ACC112 (cell line): ENCODE results near the gene CDH18.

Experiments used
- H2AFZ ChIP-seq: fragments of 200-600 bp; sonication (generic); one replicate; pipeline ENCODE4 v1.6.0; 2017; ENCODE audit warnings: antibody characterized with exemption, low read length; ENCODE audit not compliant: unreplicated experiment
- H3K27ac ChIP-seq: fragments of 200-600 bp; sonication (generic); 2 replicates; pipeline ENCODE4 v1.5.1; 2014; ENCODE audit warnings: low read depth, mild to moderate bottlenecking, antibody characterized with exemption, low read length, moderate library complexity
- H3K27me3 ChIP-seq: fragments of 200-600 bp; sonication (generic); 2 replicates; pipeline ENCODE4 v1.6.1; 2014; ENCODE audit warnings: mild to moderate bottlenecking, antibody characterized with exemption, low read length, moderate library complexity, mixed read lengths; ENCODE audit not compliant: insufficient read depth
- H3K36me3 ChIP-seq: fragments of 200-600 bp; sonication (generic); 2 replicates; pipeline ENCODE4 v1.6.1; 2016; ENCODE audit warnings: mild to moderate bottlenecking, antibody characterized with exemption, low read length, moderate library complexity, mixed read lengths; ENCODE audit not compliant: insufficient read depth
- H3K4me1 ChIP-seq: fragments of 200-600 bp; sonication (generic); one replicate; pipeline ENCODE4 v1.6.1; 2016; ENCODE audit warnings: low read length, mixed read lengths; ENCODE audit not compliant: insufficient read depth, unreplicated experiment, control insufficient read depth
- H3K4me3 ChIP-seq: fragments of 200-600 bp; sonication (generic); 2 replicates; pipeline ENCODE4 v1.5.1; 2014; ENCODE audit warnings: mild to moderate bottlenecking, low read depth, low read length
- H3K79me2 ChIP-seq: fragments of 200-600 bp; sonication (generic); one replicate; pipeline ENCODE4 v1.6.0; 2016; ENCODE audit warnings: low read length; ENCODE audit not compliant: control insufficient read depth, unreplicated experiment, insufficient read depth

Gene CDH18

DNA sequence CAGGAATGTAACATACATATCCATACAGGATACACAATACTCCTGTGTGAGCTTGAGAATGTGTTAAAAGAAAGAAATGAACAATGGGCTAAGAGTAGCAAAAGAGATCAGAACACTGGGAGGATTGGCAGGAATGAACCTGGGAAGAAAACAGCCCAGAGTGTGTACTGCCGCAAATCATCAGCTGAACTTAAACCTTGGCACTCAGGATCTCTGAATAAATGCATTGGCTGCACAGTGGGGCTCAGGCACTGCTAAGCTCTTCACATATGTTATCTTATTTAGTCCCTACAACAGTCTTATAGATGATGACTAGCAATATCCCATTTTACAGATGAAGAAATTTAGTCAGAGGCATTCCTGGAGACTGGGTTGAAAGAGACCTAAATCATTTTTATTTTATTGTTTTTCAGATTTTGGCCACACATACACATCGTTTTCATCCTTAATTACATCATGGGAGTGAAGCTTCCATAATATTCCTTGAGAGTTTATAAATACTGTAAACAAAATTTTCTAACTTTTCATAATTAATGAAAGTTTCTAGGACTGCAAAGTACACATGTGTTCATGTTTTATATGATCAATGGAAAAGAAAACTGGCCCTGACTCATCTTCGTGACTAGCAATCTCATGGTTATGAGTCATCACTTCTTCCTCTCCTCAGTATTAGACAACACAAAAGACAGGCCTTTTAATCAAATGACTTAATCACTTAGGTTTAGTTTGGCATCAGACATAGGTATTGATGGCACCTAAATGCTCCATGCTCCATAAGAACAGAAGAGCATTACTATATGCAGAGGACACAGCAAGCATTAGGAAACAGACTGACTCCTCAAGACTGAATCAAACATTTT, 59.2 kb downstream of the CDH18 start:
- Histone ChIP-seq H3K27me3 (no peaks in the 10 kb centered on the region), H3K27ac (peak overlapping the region; percentile 77), H3K4me1 (peaks cover 31% of the 10 kb centered on the region), H3K36me3 (no peaks in the 10 kb centered on the region), H3K79me2 (no peaks in the 10 kb centered on the region), H2AFZ (peak overlapping the region; percentile 73), H3K4me3 (no peak overlapping the region)

DNA sequence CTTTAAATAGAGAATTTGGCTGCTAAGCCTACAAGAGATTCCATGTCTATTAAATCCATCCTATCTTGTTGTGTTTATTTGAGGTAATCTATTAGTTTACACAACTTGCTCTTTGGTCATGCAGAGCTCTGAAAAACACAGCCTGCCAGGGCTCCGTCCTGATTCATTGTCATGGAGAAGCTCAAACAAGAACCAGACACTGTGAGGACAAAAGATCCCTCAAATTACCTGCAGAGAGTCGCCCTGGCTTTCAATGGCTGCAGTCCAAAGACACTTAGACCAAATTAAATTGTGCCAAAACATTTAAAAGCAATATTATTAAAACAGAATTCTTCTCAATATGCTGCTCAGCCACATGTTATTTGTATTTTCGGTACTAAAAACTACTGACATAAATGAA, 60.1 kb downstream of the CDH18 start:
- H3K36me3 ChIP-seq = no peaks in the 10 kb centered on the region
- peak overlapping the region; percentile 31 for H2AFZ ChIP-seq
- H3K79me2 ChIP-seq = no peaks in the 10 kb centered on the region
- H3K4me1 ChIP-seq = peaks cover 31% of the 10 kb centered on the region
- H3K27me3 ChIP-seq = no peaks in the 10 kb centered on the region
- H3K4me3 ChIP-seq = no peak overlapping the region
- peak overlapping the region; percentile 77; the same call in 1 of the 2 replicates for H3K27ac ChIP-seq

DNA sequence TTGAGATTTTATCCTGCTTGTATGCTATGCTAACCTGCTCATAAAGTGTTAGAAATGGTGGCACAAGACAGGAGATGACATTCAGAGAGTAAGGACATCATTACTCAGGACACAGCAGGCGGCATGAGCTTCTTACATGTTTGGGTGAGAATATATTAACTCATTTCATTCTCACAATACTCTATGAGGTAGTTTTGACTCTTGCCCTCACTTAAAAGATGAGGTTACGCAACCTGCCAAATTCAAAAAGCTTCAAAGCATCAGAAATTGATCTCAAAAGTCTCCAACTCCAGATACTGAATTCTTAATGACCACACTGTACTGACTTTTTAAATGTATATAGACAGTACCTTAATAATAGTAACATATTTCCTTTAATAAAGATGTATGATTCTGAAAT, 60.8 kb downstream of the CDH18 start:
- Histone ChIP-seq H3K27ac (no peak overlapping the region), H3K79me2 (no peaks in the 10 kb centered on the region), H3K36me3 (no peaks in the 10 kb centered on the region), H3K4me1 (peaks cover 31% of the 10 kb centered on the region), H2AFZ (no peak overlapping the region), H3K27me3 (no peaks in the 10 kb centered on the region), H3K4me3 (no peak overlapping the region)

DNA sequence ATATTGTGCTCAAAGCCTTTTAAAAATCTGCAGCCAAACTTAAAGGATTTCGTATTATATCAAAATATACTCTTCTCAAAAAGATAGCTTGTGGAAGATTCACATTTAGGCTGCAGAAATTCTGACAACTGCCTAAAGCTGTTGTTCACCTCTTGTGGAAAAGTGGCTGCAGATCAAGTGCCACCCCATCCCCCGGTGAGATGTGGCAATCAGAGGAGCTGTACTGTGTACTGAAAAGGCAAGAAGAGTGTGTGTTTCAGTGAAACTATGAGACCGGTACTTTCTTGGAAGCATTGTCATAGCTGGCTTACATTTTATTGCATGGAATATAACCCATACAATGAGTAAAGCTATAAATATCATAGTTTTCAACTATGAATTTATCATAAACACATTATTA, 64.3 kb downstream of the CDH18 start:
- Histone ChIP-seq H2AFZ (no peak overlapping the region), H3K27ac (no peak overlapping the region), H3K4me1 (peaks cover 16% of the 10 kb centered on the region), H3K79me2 (no peaks in the 10 kb centered on the region), H3K27me3 (no peaks in the 10 kb centered on the region), H3K36me3 (no peaks in the 10 kb centered on the region), H3K4me3 (no peak overlapping the region)

DNA sequence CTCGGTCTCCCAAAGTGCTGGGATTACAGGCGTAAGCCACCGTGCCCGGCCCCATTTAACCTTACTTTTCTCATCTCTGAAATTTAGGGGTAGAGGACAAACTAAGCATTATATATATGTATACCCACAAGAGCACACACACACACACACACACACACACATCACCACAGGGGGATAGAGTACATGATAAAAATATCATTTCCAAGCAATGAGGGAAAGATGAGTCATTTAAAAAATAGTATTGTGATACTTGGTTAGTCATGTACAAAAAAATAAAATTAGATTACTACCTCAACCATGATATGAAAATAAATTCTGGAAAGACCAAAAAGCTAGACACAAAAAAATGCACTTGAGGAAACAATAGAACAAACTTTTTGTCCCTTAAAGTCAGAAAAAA, 67.2 kb downstream of the CDH18 start:
- Histone ChIP-seq H2AFZ (no peak overlapping the region), H3K79me2 (no peaks in the 10 kb centered on the region), H3K36me3 (no peaks in the 10 kb centered on the region), H3K27me3 (no peaks in the 10 kb centered on the region), H3K4me3 (no peak overlapping the region), H3K4me1 (peaks cover 8% of the 10 kb centered on the region), H3K27ac (0 out of 2 replicates have a peak overlapping the region, but pooled peaks have one; percentile 27)

DNA sequence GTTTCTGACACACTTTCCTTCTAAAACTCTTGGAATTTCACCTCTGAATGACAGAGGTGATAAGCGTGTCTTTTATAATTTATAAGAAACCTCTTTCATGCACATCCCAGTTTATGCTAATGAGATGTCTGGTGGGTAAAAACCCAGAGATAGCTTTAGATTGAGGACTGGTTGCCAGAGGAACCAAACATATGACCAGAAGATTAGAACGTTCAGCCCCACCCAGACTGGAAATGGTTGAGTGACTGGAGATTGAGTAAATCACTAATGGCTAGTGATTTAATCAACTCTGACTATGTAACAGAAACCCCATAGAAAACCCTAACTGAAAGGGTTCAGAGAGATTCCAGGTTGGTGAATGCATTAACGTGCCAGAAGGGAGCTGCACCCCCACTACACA, 69.2 kb downstream of the CDH18 start:
- Histone ChIP-seq H3K27ac (no peak overlapping the region), H3K36me3 (no peaks in the 10 kb centered on the region), H3K4me1 (peaks cover 8% of the 10 kb centered on the region), H3K4me3 (no peak overlapping the region), H2AFZ (no peak overlapping the region), H3K27me3 (no peaks in the 10 kb centered on the region), H3K79me2 (no peaks in the 10 kb centered on the region)

DNA sequence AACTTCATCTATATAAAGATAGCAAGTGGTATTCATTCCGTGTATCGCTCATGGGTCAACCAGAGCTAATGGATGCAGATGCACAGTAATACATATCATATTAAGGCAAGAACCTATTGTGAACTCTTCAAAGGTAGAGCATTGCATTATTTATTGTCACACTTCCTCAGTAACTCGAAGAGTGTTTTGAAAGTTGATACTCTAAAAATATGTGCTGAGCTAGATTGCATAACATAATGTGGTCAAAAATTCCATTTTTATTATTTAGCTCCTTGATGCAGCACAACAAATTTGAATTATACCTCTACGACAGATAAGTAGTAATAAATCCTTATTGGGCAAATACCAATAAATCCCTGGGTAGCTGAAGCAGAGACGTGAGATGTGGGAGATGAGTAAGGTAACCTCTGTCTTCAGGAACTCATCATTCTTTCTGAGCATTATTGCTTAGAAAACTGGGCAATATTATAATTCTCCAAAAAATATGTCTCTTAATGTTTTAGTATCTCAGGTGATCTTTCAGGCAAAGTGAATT, 70.3 kb downstream of the CDH18 start:
- Histone ChIP-seq H3K4me3 (no peak overlapping the region), H3K27me3 (no peaks in the 10 kb centered on the region), H3K4me1 (peaks cover 8% of the 10 kb centered on the region), H3K79me2 (no peaks in the 10 kb centered on the region), H3K27ac (no peak overlapping the region), H2AFZ (no peak overlapping the region), H3K36me3 (no peaks in the 10 kb centered on the region)

DNA sequence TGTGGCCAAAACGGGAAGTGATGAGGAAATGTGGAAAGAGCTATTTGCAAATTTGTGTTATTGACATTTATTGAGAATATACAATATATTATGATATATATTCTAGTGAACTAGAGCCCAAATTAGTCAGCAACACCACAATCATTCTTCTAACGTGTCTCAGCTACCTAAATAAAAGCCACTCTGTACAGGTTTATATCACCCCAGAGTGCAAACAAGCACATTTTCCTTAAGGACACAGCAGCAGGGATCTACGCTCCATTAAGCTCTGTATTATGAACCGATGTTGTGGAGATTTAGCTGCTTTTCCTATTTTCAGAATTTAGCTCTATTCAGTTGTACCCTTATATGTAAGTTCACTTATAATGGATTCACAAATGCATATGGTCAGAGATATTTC, 77.9 kb downstream of the CDH18 start:
- Histone ChIP-seq H2AFZ (no peak overlapping the region), H3K79me2 (no peaks in the 10 kb centered on the region), H3K27ac (no peak overlapping the region), H3K4me3 (no peak overlapping the region), H3K36me3 (no peaks in the 10 kb centered on the region), H3K27me3 (no peaks in the 10 kb centered on the region), H3K4me1 (peaks cover 5% of the 10 kb centered on the region)

DNA sequence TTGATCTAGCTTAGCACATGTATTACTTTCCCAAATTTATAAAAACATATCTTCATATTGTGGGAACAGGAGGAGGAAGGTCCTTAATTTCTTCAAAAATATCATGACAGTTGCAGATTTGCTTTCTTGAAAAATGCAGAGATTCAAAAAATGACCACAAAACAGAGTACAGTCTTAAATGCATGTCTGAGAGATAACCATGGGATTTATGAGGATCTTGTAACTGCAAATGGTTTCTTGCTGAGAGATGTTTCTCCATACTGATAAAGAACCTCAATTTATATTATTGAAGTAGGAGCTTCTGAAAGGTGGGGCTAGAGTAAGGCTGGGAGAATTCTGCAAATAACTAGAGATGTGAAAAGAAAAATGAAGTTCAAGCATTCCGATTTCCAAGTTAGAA, 83.2 kb downstream of the CDH18 start:
- H3K4me1 ChIP-seq = peaks cover 12% of the 10 kb centered on the region
- H3K36me3 ChIP-seq = no peaks in the 10 kb centered on the region
- no peak overlapping the region for H2AFZ ChIP-seq
- H3K4me3 ChIP-seq = no peak overlapping the region
- H3K79me2 ChIP-seq = no peaks in the 10 kb centered on the region
- no peaks in the 10 kb centered on the region for H3K27me3 ChIP-seq
- H3K27ac ChIP-seq = no peak overlapping the region

DNA sequence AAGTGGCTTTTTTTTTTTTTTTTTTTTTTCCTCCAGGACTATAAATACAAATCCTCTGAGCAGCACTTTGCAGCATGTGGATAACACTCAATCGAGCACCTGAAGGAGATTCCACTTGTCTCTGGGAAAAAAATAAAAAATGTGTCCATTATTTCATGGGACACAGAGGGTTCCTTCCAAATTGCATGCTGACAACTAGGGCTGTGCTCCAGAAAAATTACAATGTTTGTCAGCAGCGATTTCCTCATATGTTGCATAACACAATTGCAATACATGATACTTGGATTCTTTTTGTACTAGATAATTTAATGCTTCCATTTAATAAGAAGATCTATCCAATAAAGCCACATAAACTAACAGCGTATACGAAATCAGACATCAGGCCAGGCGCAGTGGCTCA, 84.4 kb downstream of the CDH18 start:
- Histone ChIP-seq H2AFZ (no peak overlapping the region), H3K4me3 (no peak overlapping the region), H3K27ac (no peak overlapping the region), H3K4me1 (peaks cover 7% of the 10 kb centered on the region), H3K79me2 (no peaks in the 10 kb centered on the region), H3K27me3 (no peaks in the 10 kb centered on the region), H3K36me3 (no peaks in the 10 kb centered on the region)

DNA sequence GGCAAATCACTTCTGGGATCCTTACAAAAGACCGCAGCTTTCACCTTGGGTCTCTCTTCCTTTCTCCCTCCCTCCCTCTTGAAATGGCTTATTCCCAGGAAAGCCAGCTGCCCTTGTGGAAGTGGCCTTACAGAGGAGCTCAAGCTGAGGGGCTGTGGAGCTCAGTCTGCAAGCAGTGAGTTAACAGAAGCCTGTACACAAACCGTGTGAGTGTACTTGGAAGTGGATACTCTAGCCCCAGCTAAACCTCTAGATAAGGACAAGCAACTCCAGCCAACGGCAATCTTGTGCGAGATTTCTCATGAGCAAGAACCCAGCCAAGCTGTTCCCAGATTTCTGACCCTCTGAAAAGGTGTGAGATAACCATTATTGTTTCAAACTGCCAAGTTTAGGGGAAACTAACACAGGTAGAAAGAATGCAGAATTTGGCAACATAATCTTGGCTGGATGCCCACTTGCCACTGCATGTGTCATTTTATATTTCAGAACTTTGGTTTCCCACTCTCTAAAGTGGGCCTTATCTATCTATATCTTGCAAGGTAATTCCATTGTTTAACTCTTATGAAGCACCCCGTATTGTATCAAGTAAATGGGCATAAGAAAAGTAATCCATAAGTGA, 85.6 kb downstream of the CDH18 start:
- H3K36me3 ChIP-seq = no peaks in the 10 kb centered on the region
- H3K79me2 ChIP-seq = no peaks in the 10 kb centered on the region
- H3K4me3 ChIP-seq = no peak overlapping the region
- H3K27me3 ChIP-seq = no peaks in the 10 kb centered on the region
- H3K4me1 ChIP-seq = peaks cover 6% of the 10 kb centered on the region
- no peak overlapping the region for H3K27ac ChIP-seq
- H2AFZ ChIP-seq = peak overlapping the region; percentile 60
